HepG2 (cell line): ENCODE measurements around the gene WNK4. TPM values are rescaled to one million over a fixed set of nuclear protein-coding genes. Genes with fewer than 3 reads are reported as not detected.
A peak's percentile ranks its signal among the peaks of the same experiment; 100 is the strongest.

Experiments used
- EED ChIP-seq: sonication (generic); formaldehyde crosslinking; IDR thresholded peaks from 2 replicates; pipeline ENCODE4 v1.5.0; 2020; ENCODE audit warnings: mild to moderate bottlenecking, missing genetic modification reagents
- EHMT2 ChIP-seq: fragments of 200-600 bp; sonication (generic); IDR thresholded peaks from 2 replicates; pipeline ENCODE4 v1.7.0; 2017; ENCODE audit warnings: antibody characterized with exemption, low read depth, low read length, borderline replicate concordance
- FOXM1 ChIP-seq: sonication (generic); formaldehyde crosslinking; IDR thresholded peaks from 2 replicates; pipeline ENCODE4 v1.5.0; 2020; ENCODE audit warnings: missing genetic modification reagents
- HNRNPLL ChIP-seq: fragments of 200-400 bp; formaldehyde crosslinking; IDR thresholded peaks from 2 replicates; pipeline ENCODE4 v1.6.1; 2017; ENCODE audit warnings: mild to moderate bottlenecking, low read depth, low read length; ENCODE audit not compliant: poor library complexity, severe bottlenecking
- IRF9 ChIP-seq: sonication (generic); formaldehyde crosslinking; IDR thresholded peaks from 2 replicates; pipeline ENCODE4 v1.8.0; 2022; ENCODE audit warnings: missing genetic modification reagents, mild to moderate bottlenecking, borderline replicate concordance
- MTA1 ChIP-seq: sonication (generic); formaldehyde crosslinking; IDR thresholded peaks from 2 replicates; pipeline ENCODE4 v1.4.0; 2020; ENCODE audit warnings: missing genetic modification reagents, mild to moderate bottlenecking, borderline replicate concordance
- PHF8 ChIP-seq: sonication (generic); formaldehyde crosslinking; IDR thresholded peaks from 2 replicates; pipeline ENCODE4 v1.5.0; 2020; ENCODE audit warnings: missing genetic modification reagents
- REL ChIP-seq: sonication (generic); formaldehyde crosslinking; conservative IDR thresholded peaks from 2 replicates; pipeline ENCODE4 v1.8.0; 2022; ENCODE audit warnings: mild to moderate bottlenecking, missing genetic modification reagents, moderate library complexity
- SALL1 ChIP-seq: sonication (generic); formaldehyde crosslinking; IDR thresholded peaks from 2 replicates; pipeline ENCODE4 v1.8.0; 2022; ENCODE audit warnings: mild to moderate bottlenecking, missing genetic modification reagents
- TOPORS ChIP-seq: sonication (generic); formaldehyde crosslinking; IDR thresholded peaks from 2 replicates; pipeline ENCODE4 v1.8.0; 2023; ENCODE audit warnings: mild to moderate bottlenecking, missing genetic modification reagents
- ZNF101 ChIP-seq: sonication (generic); formaldehyde crosslinking; IDR thresholded peaks from 2 replicates; pipeline ENCODE4 v1.4.0; 2020; ENCODE audit warnings: mild to moderate bottlenecking, low read depth, missing genetic modification reagents, borderline replicate concordance
- ZNF318 ChIP-seq: sonication (generic); formaldehyde crosslinking; IDR thresholded peaks from 2 replicates; pipeline ENCODE4 v1.4.0; 2020; ENCODE audit warnings: mild to moderate bottlenecking, missing genetic modification reagents
- ZNF33B ChIP-seq: sonication (generic); formaldehyde crosslinking; IDR thresholded peaks from 2 replicates; pipeline ENCODE4 v1.5.1; 2020; ENCODE audit warnings: mild to moderate bottlenecking, missing genetic modification reagents
- ZNF468 ChIP-seq: sonication (generic); formaldehyde crosslinking; IDR thresholded peaks from 2 replicates; pipeline ENCODE4 v1.8.0; 2022; ENCODE audit warnings: mild to moderate bottlenecking, moderate library complexity, missing genetic modification reagents
- ZNF800 ChIP-seq: sonication (generic); formaldehyde crosslinking; IDR thresholded peaks from 2 replicates; pipeline ENCODE4 v1.4.0; 2020; ENCODE audit warnings: missing genetic modification reagents
- ZSCAN12 ChIP-seq: sonication (generic); formaldehyde crosslinking; IDR thresholded peaks from 2 replicates; pipeline ENCODE4 v1.9.0; 2021; ENCODE audit warnings: mild to moderate bottlenecking, missing genetic modification reagents
- polyA plus RNA-seq, 8 experiments: library from polyadenylated mRNA; depleted of rRNA in 3 of 8; stranded (reverse) in 7 of 8; unstranded in 1 of 8; fragments of >200 nt; fragmentation: Illumina TruSeq in 4 of 8; extraction: Trizol in 4 of 8; gene quantifications; 2 replicates each; pipeline versions ENCODE4 v1.2.1 to v1.2.3, GENCODE V29; 2011 to 2016; ENCODE audit warnings: low read depth in 4 of 8, missing spikeins in 1 of 8, mixed read lengths in 1 of 8; ENCODE audit not compliant: insufficient read depth in 1 of 8
- total RNA-seq, 5 experiments: library from RNA; depleted of rRNA; stranded (reverse); fragments of >200 nt; fragmentation: Illumina TruSeq; extraction: Trizol; gene quantifications; 2 replicates each; pipeline ENCODE4 v1.2.3, GENCODE V29; 2016; ENCODE audit warnings: low read depth in 1 of 5
- TF ChIP-seq, protein P1 (sequence below): fragments of 450-650 bp; IDR thresholded peaks from 2 replicates; pipeline ENCODE4 v1.6.1; 2017

The WNK4 gene
- total and polyA plus RNA-seq, 2 of the 13 experiments (the other 11 are each of a cell fraction or from before 2014, with no cell fraction given) = 2.7 to 13.7 TPM

- TF ChIP-seq ZSCAN12 (CRISPR knock-in tag) (no peak), HNRNPLL (no peak), SALL1 (peak; percentile 49; the same call in 1 of the 2 replicates), ZNF800 (CRISPR knock-in tag) (no peak), TOPORS (CRISPR knock-in tag) (no peak), EHMT2 (no peak), ZNF101 (CRISPR knock-in tag) (no peak), IRF9 (CRISPR knock-in tag) (no peak), ZNF468 (CRISPR knock-in tag) (no peak), ZNF33B (CRISPR knock-in tag) (no peak), PHF8 (CRISPR knock-in tag) (no peak), REL (CRISPR knock-in tag) (no peak), FOXM1 (no peak), EED (no peak), MTA1 (CRISPR knock-in tag) (no peak), ZNF318 (CRISPR knock-in tag) (no peak)
- TF ChIP-seq, protein P1, sequence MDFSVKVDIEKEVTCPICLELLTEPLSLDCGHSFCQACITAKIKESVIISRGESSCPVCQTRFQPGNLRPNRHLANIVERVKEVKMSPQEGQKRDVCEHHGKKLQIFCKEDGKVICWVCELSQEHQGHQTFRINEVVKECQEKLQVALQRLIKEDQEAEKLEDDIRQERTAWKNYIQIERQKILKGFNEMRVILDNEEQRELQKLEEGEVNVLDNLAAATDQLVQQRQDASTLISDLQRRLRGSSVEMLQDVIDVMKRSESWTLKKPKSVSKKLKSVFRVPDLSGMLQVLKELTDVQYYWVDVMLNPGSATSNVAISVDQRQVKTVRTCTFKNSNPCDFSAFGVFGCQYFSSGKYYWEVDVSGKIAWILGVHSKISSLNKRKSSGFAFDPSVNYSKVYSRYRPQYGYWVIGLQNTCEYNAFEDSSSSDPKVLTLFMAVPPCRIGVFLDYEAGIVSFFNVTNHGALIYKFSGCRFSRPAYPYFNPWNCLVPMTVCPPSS = no peak
Measured at GRCh38 chr17:42819939-42820535, 39.6 kb downstream of the WNK4 start (continued).
